Stimulated activated CD4-positive, alpha-beta T cell treated with anti-CD3 and anti-CD28 coated beads, TNF-alpha, amount 100 ng/mL, for 1 hour (primary cell): ENCODE results near the gene SAMHD1.
"Not testable (repeated sequence)": the region's sequence is repeated elsewhere in the genome, so short reads cannot be mapped to it uniquely, and the experiment has no call there.

Experiments
- DNase-seq, 3 donors: peaks; one replicate each; pipeline ENCODE4 v3.0.0-alpha.2; 2020; ENCODE audit warnings: low read depth in 3 of 3, low spot score in 1 of 3

Gene SAMHD1

DNA sequence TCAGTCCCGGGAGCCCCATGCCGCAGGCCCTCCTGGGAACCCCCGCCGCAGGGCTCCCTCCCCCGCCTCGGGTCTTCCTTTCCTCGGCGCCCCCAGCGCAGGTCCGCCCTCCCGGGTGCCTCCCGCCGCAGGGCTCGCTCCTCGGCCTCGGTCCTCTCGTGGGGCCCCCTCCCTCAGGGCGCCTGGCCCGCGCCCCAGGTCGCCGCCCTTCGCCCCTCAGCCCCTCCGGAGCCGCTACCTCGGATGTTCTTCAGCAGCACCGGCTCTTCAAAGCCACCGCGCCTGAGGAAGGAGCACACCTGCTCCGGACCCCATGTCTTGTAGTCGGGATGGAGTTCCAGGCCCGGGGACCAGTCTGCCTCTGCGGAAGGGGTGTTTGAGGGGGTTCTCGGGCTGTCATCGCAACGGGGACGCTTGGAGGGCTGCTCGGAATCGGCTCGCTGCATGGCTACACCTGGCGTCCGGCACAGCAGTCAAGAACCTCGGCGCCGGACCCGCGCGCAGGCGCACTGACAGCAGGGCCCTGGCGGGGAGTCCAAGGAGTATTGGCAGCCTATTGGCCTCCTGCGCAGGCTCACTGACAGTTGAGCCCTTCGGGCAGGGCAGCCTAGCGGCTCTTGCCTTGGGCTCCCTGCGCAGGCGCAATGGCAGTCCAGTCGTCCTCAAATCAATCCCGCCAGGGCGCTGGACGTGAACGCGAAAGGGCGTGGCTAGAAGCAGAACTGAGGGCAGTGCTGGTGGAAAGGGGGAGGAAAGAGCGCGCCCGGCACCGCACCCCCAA, at the start of gene SAMHD1:
Gene SAMHD1 (minus strand): TSS at position 511 of the 781 bp plus-strand sequence. CDS start 65 bp downstream, at position 446.
- peak; percentile 63 to 78 (median 77) for DNase-seq

DNA sequence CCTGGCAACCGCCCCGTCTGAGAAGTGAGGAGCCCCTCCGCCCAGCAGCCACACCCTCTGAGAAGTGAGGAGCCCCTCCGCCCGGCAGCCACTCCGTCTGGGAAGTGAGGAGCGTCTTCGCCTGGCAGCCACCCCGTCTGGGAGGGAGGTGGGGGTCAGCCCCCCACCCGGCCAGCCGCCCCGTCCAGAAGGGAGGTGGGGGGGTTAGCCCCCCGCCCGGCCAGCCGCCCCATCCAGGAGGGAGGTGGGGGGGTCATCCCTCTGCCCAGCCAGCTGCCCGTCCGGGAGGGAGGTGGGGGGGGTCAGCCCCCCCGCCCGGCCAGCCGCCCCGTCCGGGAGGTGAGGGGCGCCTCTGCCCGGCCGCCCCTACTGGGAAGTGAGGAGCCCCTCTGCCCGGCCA, 48.7 kb upstream of the SAMHD1 start:
- DNase-seq = not testable (repeated sequence)

DNA sequence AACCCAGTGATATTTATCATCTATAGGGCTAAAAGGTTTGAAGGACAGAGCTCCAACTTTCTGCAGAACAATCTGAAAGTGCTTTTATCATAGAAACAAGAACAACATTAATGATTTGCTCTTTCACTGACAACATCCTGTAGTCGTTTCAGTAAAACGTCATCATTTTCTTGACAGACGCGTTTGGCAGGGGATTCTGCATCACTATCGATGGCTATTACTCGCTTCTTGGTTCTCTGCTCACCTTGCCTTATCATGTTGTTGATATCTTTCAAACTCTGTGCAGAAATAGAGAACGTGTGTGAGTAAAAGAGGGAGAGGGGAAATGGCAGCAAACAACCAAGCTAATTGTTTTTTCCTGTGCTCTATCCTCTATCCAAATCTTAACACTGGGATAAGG, 47.1 kb upstream of the SAMHD1 start:
- no peak for DNase-seq

DNA sequence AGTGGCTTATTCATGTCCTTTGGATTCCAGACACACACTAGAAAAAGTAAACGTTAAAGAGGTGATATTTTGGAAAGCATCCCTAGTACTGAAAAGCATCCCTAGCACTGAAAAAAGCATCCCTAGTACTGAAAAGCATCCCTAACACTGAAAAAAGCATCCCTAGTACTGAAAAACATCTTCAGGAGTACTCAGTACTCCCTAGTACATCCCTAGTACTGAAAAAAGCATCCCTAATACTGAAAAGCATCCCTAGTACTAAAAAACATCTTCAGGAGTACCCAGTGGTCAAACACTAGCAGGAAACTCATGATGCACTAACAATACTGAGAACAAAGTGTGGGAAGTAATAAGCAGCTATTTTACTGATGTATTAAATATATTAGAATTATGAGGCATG, 45.6 kb upstream of the SAMHD1 start:
- no peak for DNase-seq

DNA sequence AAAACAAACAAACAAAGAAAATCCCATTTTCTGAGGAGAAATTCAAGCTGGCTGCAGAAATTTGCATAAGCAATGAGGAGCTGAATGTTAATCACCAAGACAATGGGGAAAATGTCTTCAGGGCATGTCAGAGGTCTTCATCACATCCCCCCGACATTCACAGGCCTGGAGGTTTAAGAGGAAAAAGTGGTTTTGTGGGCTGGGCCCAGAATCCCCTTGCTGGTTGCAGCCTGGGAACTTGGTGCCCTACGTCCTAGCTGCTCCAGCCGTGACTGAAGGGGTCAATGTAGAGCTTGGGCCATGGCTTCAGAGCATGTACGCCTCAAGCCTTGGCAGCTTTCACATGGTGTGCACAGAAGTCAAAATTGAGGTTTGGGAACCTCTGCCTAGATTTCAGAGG, 42.7 kb upstream of the SAMHD1 start:
- DNase-seq = not testable (repeated sequence)

DNA sequence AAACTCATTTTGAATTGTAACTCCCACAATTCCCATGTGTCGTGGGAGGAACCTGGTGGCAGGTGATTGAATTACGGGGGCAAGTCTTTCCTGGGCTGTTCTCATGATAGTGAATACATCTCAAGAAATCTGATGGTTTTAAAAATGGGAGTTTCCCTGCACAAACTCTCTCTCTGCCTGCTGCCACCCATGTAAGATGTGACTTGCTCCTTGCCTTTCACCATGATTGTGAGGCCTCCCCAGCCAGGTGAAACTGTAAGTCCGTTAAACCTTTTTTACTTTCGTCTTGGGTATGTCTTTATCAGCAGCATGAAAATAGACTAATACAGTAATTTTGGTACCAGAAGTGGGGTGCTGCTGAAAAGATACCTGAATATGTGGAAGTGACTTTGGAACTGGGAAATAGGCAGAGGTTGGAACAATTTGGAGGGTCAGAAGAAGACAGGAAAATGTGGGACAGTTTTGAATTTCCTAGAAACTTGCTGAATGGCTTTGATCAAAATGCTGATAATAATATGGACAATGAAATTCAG, 41.4 kb upstream of the SAMHD1 start:
- DNase-seq = no peak

DNA sequence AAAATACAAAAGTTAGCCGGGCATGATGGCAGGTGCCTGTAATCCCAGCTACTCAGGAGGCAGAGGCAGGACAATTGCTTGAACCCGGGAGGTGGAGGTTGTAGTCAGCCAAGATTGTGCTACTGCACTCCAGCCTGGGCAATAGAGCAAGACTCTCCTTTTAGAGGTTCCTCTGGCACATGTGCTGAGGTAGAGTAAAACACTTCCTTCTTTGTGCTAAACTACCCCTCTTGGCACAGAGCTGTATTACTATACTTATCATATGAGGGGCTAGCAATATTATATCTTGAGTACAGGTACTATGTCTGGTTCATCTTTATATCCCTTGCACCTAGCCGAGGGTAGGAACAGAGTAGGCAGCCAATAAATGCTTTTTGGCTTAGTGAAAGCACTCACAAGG, 40.2 kb upstream of the SAMHD1 start:
- no peak for DNase-seq

DNA sequence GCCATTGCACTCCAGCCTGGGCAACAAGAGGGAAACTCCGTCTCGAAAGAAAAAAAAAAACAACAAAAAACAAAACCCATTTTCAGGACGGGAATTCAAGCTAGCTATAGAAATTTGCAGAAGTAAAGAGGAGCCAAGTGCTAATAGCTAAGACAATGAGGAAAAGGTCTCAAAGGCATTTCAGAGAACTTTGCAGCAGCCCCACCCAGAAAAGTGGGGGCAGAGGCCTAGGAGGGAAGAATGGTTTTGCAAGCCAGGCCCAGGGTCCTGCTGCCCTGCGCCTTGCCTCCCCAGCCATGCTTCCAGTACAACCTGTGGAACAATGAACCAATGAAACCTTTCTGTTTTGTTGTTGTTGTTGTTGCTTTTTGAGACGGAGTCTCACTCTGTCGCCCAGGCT, 38.3 kb upstream of the SAMHD1 start:
- no peak for DNase-seq

DNA sequence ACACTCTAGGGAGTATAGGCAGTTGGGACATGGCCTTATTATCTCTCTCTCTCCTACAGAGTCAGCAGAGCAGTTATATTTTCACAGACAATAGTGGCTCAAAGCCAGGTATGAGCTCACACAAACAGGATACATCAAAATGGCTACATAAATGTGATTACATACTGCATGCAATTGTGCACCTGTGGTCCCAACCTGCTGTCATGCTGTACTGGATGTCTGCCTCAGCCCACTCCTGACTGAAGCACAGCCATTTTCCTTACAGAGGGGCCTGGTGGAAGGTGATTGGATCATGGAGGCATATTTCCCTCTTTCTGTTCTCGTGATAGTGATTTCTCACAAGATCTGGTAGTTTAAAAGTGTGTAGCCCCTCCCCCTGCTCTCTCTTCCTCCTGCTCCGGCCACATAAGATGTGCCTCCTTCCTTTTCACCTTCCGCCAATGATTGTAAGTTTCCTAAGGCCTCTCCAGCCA, 37.0 kb upstream of the SAMHD1 start:
- no peak for DNase-seq

DNA sequence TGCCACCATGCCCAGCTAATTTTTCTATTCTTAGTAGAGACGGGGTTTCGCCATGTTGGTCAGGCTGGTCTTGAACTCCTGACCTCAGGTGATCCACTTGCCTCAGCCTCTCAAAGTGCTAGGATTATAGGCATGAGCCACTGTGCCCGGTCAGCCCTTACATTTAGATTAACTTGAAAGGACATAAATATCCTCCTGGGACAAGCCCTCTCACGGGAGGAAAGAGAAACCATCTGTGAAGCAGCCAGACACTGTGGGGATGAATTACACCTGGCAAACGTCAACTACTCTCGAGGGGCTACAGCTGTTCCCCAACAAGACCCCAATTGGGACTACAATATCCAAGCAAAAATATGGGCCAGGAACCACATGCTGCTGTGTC, 32.7 kb upstream of the SAMHD1 start:
- DNase-seq = no peak

DNA sequence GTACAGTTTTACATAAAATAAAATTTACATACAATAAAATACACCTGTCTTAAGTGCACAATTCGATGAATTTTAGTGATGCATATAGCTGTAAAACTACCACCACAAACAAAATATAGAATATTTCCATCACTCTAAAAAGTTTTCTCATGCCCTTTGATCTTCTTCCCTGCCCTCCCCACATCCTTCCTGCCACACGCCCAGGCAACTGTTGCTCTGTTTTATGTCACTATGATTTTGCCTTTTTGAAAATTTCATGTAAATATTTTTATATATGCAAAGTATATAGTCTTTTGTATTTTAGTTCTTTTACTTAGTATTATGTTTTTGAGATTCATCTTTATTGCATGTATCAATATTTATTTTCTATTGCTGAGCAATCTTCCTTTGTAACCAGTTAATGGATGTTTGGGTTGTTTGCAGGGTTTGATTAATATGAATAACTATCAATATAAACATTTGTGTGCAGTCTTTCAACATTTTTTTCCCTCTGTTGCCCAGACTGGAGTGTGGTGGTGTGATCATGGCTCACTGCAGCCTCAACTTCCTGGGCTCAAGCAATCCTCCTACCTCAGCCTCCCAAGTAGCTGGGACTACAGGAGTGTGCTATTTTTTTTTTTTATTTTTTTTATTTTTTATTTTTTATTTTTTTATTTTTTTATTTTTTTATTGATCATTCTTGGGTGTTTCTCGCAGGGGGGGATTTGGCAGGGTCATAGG, 23.8 kb upstream of the SAMHD1 start:
- peak in 2 of 3 donors; percentile 14 to 37 for DNase-seq

DNA sequence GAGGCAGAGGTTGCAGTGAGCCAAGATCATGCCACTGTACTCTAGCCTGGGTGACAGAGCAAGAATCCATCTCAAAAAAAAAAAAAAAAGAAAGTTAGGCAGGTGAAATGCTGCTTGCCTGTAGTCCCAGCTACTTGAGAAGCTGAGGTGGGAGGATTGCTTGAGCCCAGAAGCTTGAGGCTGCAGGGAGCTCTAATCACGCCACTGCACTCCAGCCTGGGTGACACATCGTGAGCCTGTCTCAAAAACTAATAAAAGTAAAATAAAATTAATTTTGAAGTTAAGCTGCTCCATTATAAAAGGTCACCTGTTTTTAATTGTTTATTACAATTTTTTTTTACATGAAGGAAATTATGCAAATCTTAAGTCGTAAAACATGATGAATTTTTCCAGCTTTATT, 23.2 kb upstream of the SAMHD1 start:
- DNase-seq = no peak

DNA sequence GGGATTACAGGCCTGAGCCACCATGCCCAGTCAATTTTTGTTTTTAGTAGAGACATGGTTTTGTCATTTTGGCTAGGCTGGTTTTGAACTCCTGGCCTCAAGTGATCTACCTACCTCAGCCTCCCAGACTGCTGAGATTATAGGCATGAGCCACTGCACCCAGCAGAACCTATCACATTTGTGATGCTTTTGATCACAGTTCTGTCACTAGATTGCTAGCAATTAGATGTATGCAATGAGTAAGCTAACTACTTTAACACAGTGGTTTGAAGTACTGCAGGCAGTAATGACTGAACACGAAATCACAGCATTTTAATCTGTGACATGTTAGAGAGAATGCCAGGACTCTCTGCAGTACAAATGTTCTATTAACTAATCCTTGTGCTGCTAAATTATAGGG, 19.6 kb upstream of the SAMHD1 start:
- DNase-seq = no peak

DNA sequence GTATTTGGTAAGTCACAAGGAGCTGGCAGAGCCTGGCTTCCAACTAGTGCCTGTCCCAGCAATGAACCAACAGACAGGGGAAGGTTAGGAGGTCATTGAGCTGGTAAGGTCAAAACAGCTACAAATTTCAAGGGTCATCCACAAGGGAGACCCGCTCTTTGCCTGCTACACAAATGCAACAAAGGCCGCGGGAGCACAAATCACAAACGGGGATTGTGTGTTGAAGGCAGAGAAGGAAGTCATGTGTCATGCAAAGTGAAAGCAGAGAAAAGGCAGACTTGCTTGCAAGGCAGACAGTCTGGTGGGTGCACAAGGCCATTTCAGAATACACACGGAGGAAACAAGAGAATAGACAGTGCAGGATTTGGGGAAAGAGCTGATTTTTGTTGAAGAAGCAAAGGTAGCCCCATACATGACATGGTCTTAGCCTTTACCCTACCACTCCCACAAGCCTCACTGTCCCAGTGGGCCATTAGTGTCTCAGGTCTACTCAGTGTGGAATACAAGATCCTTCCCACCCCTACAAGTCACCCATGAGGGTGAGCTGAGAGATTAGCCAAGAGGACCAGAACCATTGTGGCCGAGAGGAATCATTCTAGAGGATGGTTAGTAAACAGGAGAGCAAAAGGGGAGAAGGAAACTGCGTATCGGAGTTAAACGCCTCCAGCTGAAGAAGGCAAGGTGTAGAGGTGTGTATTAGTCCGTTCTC, 18.1 kb upstream of the SAMHD1 start:
- peak; percentile 3 to 24 (median 23) for DNase-seq

DNA sequence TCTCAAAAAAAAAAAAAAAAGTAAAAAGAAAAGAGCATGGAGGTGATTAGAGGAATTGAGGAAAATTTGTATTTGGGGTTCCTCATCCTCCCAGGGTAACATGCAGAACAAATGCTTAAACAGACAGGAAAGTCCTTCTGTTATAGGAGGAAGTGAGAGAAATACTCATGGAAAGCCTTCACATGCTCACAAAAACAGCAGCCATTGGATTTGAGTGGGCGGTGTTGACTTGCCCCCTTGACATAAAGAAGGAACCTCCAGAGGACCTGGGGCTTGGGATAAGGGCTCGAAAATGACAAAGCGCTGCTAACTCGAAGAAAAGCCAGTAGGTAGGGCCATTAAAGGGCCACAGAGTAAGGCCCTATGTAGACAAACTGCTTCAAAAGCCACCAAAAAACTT, 17.5 kb upstream of the SAMHD1 start:
- DNase-seq = no peak

DNA sequence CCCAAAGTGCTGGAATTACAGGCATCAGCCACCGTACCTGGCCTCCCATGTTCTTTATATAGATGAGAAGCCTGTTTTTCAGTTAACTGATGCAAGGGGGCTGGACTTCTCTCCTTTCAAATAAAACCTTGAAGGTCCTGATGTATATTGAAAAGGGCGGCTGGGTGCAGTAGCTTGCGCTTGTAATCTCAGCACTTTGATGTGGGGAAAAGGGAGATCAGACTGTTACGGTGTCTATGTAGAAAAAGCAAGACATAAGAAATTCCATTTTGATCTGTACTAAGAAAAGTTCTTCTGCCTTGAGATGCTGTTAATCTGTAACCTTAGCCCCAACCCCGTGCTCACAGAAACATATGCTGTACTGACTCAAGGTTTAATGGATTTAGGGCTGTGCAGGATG, 16.1 kb upstream of the SAMHD1 start:
- DNase-seq = no peak

DNA sequence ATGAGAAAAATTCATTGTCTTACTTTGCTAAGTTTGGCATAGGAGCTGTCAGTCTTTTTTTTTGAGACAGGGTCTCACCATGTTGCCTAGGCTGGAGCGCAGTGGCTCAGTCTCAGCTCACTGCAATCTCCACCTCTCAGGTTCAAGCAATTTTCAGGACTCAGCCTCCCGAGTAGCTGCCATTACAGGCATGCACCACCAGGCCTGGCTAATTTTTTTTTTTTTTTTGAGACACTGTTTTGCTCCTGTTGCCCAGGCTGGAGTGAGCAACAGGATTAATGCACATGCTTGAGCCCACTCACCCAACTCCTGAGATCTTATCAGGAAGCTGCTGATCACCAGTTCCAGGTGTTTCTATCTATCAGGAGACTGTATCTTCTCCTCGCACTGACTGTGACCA, 15.5 kb upstream of the SAMHD1 start:
- not testable (repeated sequence) for DNase-seq

DNA sequence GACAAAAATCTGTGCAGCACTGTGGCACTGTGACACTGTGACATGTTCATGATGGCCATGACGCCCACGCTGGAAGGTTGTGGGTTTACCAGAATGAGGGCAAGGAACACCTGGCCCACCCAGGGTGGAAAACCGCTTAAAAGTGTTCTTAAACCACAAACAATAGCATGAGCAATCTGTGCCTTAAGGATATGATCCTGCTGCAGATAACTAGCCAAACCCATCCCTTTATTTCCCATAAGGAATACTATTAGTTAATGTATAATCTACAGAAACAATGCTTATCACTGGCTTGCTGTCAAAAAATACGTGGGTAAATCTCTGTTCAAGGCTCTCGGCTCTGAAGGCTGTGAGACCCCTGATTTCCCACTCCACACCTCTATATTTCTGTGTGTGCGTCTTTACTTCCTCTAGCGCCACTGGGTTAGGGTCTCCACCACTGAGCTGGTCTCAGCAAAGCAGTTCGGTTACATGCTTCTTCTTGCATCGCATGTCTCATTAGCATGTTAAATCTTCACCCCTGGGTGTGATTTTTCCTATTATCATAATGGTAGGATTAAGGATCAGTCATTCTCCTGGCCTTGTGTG, 10.9 kb upstream of the SAMHD1 start:
- DNase-seq = not testable (repeated sequence)

DNA sequence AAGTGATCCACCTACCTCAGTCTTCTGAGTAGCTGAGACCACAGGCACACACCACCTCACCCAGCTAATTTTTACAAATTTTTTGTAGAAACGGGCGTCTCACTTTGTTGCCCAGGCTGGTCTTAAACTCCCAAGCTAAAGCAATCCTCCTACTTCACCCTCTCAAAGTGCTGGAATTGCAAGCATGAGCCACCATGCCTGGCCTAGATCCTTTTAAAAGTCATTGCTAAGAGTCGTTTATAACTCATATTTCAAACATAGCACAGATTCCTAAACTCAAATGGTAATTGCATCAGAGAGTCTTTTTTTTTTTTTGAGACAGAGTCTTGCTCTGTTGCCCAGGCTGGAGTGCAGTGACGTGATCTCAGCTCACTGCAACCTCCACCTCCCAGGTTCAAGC, 7.7 kb upstream of the SAMHD1 start:
- DNase-seq = no peak

DNA sequence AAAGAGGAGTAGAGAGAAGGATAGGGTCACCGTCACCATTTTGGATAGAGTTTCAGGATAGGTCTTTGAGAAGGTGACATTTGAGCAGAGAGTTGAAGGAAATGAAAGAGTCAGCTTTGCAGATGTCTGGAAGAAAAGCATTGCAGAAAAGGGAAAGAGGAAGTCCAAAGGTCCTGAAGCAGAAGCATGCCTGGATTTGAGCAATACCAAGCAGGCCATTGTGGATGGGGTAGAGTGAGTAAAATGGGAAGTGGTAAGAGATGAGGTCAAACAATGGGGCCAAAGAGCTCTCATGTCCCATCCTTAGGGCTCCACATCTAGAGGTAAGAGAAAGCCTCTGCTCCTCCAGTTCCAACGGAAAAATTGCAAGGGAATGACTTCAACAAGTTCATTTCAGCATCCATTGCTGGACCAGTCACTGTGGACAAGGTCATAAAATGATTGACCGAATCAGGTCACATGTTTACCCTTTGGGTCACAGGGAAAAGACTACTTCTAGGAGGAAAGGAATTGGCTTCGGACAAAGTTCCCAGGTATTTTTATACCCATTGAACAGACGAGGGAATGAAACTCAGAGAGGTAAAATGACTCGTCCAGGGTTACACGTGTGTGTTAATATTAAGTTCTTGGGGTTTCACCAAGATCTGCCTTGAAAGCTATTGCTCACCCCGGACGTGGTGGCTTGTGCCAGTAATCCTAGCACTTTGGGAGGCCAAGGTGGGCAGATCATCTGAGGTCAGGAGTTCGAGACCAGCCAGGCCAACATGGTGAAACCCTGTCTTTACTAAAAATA, 6.6 kb upstream of the SAMHD1 start:
- no peak for DNase-seq
